HCT116 (cell line): ENCODE measurements around the gene NAMPT. TPM values are rescaled to one million over a fixed set of nuclear protein-coding genes. Genes with fewer than 3 reads are reported as not detected.

Experiments
- ATAC-seq: fragments of 200-7000 bp; cut with Tn5 transposase; 2 replicates; pipeline ENCODE4 v1.9.1; 2020; ENCODE audit warnings: mild to moderate bottlenecking, moderate library complexity
- BruUV-seq: library from RNA; stranded (reverse); fragments of 400-500 nt; replicated peaks from 2 replicates; lab custom pipeline; 2021; lab: Mats Ljungman, UMichigan
- CTCF ChIA-PET: fragments of 300-600 bp; sonication (Branson Sonifier 250); formaldehyde crosslinking; loops from one replicate; lab custom pipeline; 2021; ENCODE audit warnings: antibody characterized with exemption; lab: Charles Lee
- POLR2A ChIA-PET: fragments of 300-600, 350-600 bp; sonication (Branson Sonifier 250); formaldehyde crosslinking; loops from one replicate; lab custom pipeline; 2021; ENCODE audit warnings: antibody characterized with exemption; lab: Charles Lee
- RAD21 ChIA-PET, 2 experiments: fragments of 300-600 bp; sonication (Branson Sonifier 250); formaldehyde crosslinking; loops; one replicate each; lab custom pipeline; 2023; ENCODE audit warnings: low total read pairs in 2 of 2; ENCODE audit not compliant: uncharacterized antibody in 2 of 2, unreplicated experiment in 2 of 2, low non-redundant PET in 1 of 2; lab: Charles Lee
- DNase-seq: peaks from one replicate; pipeline ENCODE4 v3.0.0-alpha.2; 2010; ENCODE audit warnings: low read depth, low spot score
- H2AFZ ChIP-seq: fragments of 200-600 bp; shearing (Covaris generic), sonication (generic); 2 replicates; pipeline ENCODE4 v1.6.1; 2017; ENCODE audit warnings: low read depth, mixed run types, mixed read lengths, antibody characterized with exemption, low read length; ENCODE audit not compliant: poor library complexity, severe bottlenecking
- H3K27ac ChIP-seq: 2 replicates; pipeline ENCODE4 v1.5.1; 2012; ENCODE audit warnings: low read depth, low read length
- H3K27me3 ChIP-seq: fragments of 200-600 bp; sonication (generic); 2 replicates; pipeline ENCODE4 v1.6.1; 2016; ENCODE audit warnings: mixed run types, low read length, mixed read lengths; ENCODE audit not compliant: insufficient read depth
- H3K36me3 ChIP-seq, 2 experiments: fragments of 200-500 bp in 1 of 2; fragments of 200-600 bp in 1 of 2; sonication (Bioruptor generic) in 1 of 2; sonication (generic) in 1 of 2; 2 replicates each; pipeline versions ENCODE4 v1.5.1 to v1.6.1; 2014 to 2016; ENCODE audit warnings: low read length in 2 of 2, inconsistent platforms in 1 of 2, mixed read lengths in 1 of 2, mixed run types in 1 of 2; ENCODE audit not compliant: insufficient read depth in 2 of 2, control insufficient read depth in 1 of 2
- H3K4me1 ChIP-seq, 2 experiments: fragments of 200-600 bp in 1 of 2; sonication (generic) in 1 of 2; 2 replicates each; pipeline versions ENCODE4 v1.5.1 to v1.6.1; 2012 to 2017; ENCODE audit warnings: low read length in 2 of 2, inconsistent platforms in 1 of 2, mild to moderate bottlenecking in 1 of 2, mixed read lengths in 1 of 2, mixed run types in 1 of 2, moderate library complexity in 1 of 2; ENCODE audit not compliant: insufficient read depth in 2 of 2, control insufficient read depth in 1 of 2
- H3K4me2 ChIP-seq: fragments of 200-600 bp; sonication (generic); 2 replicates; pipeline ENCODE4 v1.6.1; 2017; ENCODE audit warnings: mixed run types, low read length, mixed read lengths
- H3K4me3 ChIP-seq, 2 experiments: fragments of 200-600 bp in 1 of 2; sonication (generic) in 1 of 2; replicated peaks in 1 of 2; 2 replicates each; pipeline ENCODE4 v1.5.1; 2011 to 2016; ENCODE audit warnings: low read length in 2 of 2, control low read depth in 1 of 2, low read depth in 1 of 2, mild to moderate bottlenecking in 1 of 2, mixed read lengths in 1 of 2, mixed run types in 1 of 2
- H3K79me2 ChIP-seq: fragments of 200-600 bp; sonication (generic); 2 replicates; pipeline ENCODE4 v1.6.1; 2017; ENCODE audit warnings: mild to moderate bottlenecking, mixed run types, low read length, moderate library complexity, mixed read lengths; ENCODE audit not compliant: insufficient read depth
- H3K9ac ChIP-seq: fragments of 200-600 bp; sonication (generic); 2 replicates; pipeline ENCODE4 v1.6.1; 2016; ENCODE audit warnings: low read length, mixed read lengths
- H3K9me2 ChIP-seq: fragments of 200-600 bp; sonication (generic), shearing (Covaris generic); 2 replicates; pipeline ENCODE4 v1.6.1; 2017; ENCODE audit warnings: mixed run types, mild to moderate bottlenecking, moderate library complexity; ENCODE audit not compliant: insufficient read depth
- H3K9me3 ChIP-seq, 2 experiments: fragments of 200-500 bp in 1 of 2; fragments of 200-600 bp in 1 of 2; sonication (Bioruptor generic) in 1 of 2; sonication (generic) in 1 of 2; 2 replicates each; pipeline ENCODE4 v1.6.1; 2014 to 2017; ENCODE audit warnings: low read length in 2 of 2, mixed read lengths in 2 of 2, inconsistent platforms in 1 of 2, low read depth in 1 of 2, mild to moderate bottlenecking in 1 of 2, mixed run types in 1 of 2, moderate library complexity in 1 of 2; ENCODE audit not compliant: control insufficient read depth in 1 of 2, insufficient read depth in 1 of 2
- H4K20me1 ChIP-seq: fragments of 200-600 bp; sonication (generic), shearing (Covaris generic); 2 replicates; pipeline ENCODE4 v1.6.1; 2017; ENCODE audit warnings: mixed run types, mild to moderate bottlenecking, moderate library complexity; ENCODE audit not compliant: insufficient read depth
- CBX3 ChIP-seq: IDR thresholded peaks from 2 replicates; pipeline ENCODE4 v1.6.1; 2012; ENCODE audit warnings: low read depth
- CEBPB ChIP-seq: IDR thresholded peaks from 2 replicates; pipeline ENCODE4 v1.6.1; 2012; ENCODE audit warnings: low read depth
- CTCF ChIP-seq, 3 experiments: fragments of 200-600 bp in 1 of 3; sonication (generic) in 1 of 3; IDR thresholded peaks in 2 of 3; conservative IDR thresholded peaks in 1 of 3; 2 replicates each; pipeline ENCODE4 v1.5.1; 2012 to 2017; ENCODE audit warnings: low read depth in 2 of 3, low read length in 2 of 3, antibody characterized with exemption in 1 of 3, borderline replicate concordance in 1 of 3, control low read depth in 1 of 3, mild to moderate bottlenecking in 1 of 3, mixed read lengths in 1 of 3, mixed run types in 1 of 3, moderate library complexity in 1 of 3; ENCODE audit not compliant: insufficient read depth in 1 of 3
- EZH2phosphoT487 ChIP-seq: fragments of 200-600 bp; IDR thresholded peaks from 2 replicates; pipeline ENCODE4 v1.6.1; 2018; ENCODE audit warnings: antibody characterized with exemption, borderline replicate concordance
- FOSL1 ChIP-seq: IDR thresholded peaks from 2 replicates; pipeline ENCODE4 v1.6.1; 2012; ENCODE audit warnings: low read depth
- MAX ChIP-seq: IDR thresholded peaks from 2 replicates; pipeline ENCODE4 v1.6.1; 2012
- POLR2AphosphoS5 ChIP-seq: IDR thresholded peaks from 2 replicates; pipeline ENCODE4 v1.6.1; 2011; ENCODE audit warnings: mild to moderate bottlenecking, low read depth, low read length, moderate library complexity
- SIN3A ChIP-seq: IDR thresholded peaks from 2 replicates; pipeline ENCODE4 v1.6.1; 2012; ENCODE audit warnings: low read depth
- SP1 ChIP-seq: IDR thresholded peaks from 2 replicates; pipeline ENCODE4 v1.6.1; 2012; ENCODE audit warnings: low read depth
- TCF7L2 ChIP-seq: IDR thresholded peaks from 2 replicates; pipeline ENCODE4 v1.7.0; 2011; ENCODE audit warnings: borderline replicate concordance, inconsistent platforms; ENCODE audit not compliant: insufficient read depth, insufficient read length; ENCODE audit errors: extremely low read depth
- YY1 ChIP-seq: IDR thresholded peaks from 2 replicates; pipeline ENCODE4 v1.6.1; 2011; ENCODE audit warnings: low read length, low read depth, moderate library complexity, mild to moderate bottlenecking; ENCODE audit not compliant: insufficient replicate concordance; ENCODE audit errors: extremely low read depth
- ZFX ChIP-seq: fragments of 450-650 bp; IDR thresholded peaks from 2 replicates; pipeline ENCODE4 v1.6.1; 2017
- intact Hi-C: fragments of 100-400 bp; cut with micrococcal nuclease; formaldehyde crosslinking; loops from 2 replicates; pipeline ENCODE4 v1.10.0; 2022
- total RNA-seq: library from RNA; stranded (reverse); gene quantifications from one replicate; pipeline ENCODE4 v1.2.1, GENCODE V29; 2021; ENCODE audit not compliant: unreplicated experiment

The NAMPT gene
- total RNA-seq, 1 experiment from 2014 or later = 113 TPM

- H3K9me3 ChIP-seq = no peaks in the 10 kb centered on the region
- ChIA-PET RAD21 (no interaction called here), POLR2A (no interaction called here), CTCF (no interaction called here)
- no peak for ATAC-seq
- peak overlapping the region; percentile 73 for H3K4me2 ChIP-seq
- H3K36me3 ChIP-seq = peaks cover 0 to 5% of the 10 kb centered on the region in 2 experiments; a peak in 1 of 4 replicates
- H3K79me2 ChIP-seq = peaks cover 63% of the 10 kb centered on the region
- intact Hi-C loops = no loop called here
- no peaks in the 10 kb centered on the region for H3K27me3 ChIP-seq
- DNase-seq = no peak
- H3K4me1 ChIP-seq = peaks cover 13 to 46% of the 10 kb centered on the region in 2 experiments; a peak in 3 of 4 replicates
- H4K20me1 ChIP-seq = peaks cover 8% of the 10 kb centered on the region; the same call in 1 of the 2 replicates
- H3K9ac ChIP-seq = 0 out of 2 replicates have a peak overlapping the region, but pooled peaks have one; percentile 86
- no TSS peak for BruUV-seq
- no peak overlapping the region for H2AFZ ChIP-seq
- H3K27ac ChIP-seq = no peak overlapping the region
- H3K4me3 ChIP-seq = peak overlapping the region in 1 of 2 experiments; percentile 72; a peak in 2 of 4 replicates
- no peaks in the 10 kb centered on the region for H3K9me2 ChIP-seq
- TF ChIP-seq FOSL1 (no peak), CEBPB (no peak), SP1 (no peak), CBX3 (no peak), EZH2phosphoT487 (no peak), ZFX (no peak), TCF7L2 (no peak), YY1 (no peak), CTCF (IDR thresholded peaks at IDR 0.05 in 2 of 3, conservative IDR thresholded peaks at IDR 0.05 in 1 of 3; ENCODE audit: borderline replicate concordance in 1 of 3, insufficient read depth in 1 of 3, low read depth in 2 of 3, low read length in 2 of 3) (no peak), MAX (no peak), POLR2AphosphoS5 (no peak), SIN3A (no peak)
- TF ChIP-seq, all 23 proteins: peak for 0
Observed at GRCh38 chr7:106282852-106283251, 1.9 kb downstream of the NAMPT start.
